Stimulated activated CD4-positive, alpha-beta T cell treated with anti-CD3 and anti-CD28 coated beads, Interleukin-4, amount 100 ng/mL, for 24 hours (primary cell): ENCODE results near the gene GPX2.
A peak's percentile ranks its signal among the peaks of the same experiment; 100 is the strongest.
"Not testable (repeated sequence)": the region's sequence is repeated elsewhere in the genome, so short reads cannot be mapped to it uniquely, and the experiment has no call there.

Experiments used
- DNase-seq: peaks from one replicate; pipeline ENCODE4 v3.0.0-alpha.2; 2020

Gene GPX2

GRCh38 chr14:64938972-64939816 is 3.4 kb downstream of the GPX2 start:
- no peak for DNase-seq

DNA sequence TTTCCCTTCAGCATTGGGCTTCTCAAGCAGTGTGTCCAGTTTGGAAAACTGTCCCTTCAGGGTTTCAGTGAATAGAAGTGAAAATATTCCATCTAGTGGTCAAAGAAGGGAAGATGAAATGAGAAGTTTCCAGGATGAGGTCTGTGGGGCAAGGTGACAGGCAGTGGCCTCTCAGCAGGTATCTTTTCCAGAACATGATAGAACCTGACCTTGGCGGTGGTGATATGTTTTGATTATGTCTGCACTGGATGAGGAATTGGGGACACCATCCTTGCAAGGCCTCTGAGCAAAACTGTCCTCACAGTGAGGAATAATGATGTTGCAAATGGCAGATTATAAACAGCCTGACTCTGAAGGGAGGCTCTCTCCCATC is 4.7 kb downstream of the GPX2 start:
- DNase-seq: no peak

- no peak for DNase-seq
Observed at GRCh38 chr14:64937171-64937820, 5.2 kb downstream of the GPX2 start.

DNA sequence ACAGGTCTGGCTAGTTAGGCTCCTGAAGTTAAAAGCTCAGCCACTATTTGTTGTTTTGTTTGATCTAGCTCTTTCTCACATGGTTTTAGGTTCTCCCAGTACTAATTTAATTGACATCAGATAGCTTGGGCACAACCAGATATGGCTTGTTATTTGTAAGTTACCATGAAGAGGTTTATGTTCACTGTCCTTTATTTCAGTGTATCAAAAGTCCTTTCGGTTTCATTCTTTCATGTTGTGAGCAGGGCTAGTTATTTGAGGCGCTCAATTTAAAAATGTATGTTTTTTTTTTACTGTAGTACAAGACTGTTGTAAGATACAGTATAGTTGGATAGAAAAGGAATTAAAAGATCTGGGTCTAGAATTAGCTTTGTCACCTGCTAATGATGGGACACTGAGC is 7.0 kb downstream of the GPX2 start:
- DNase-seq: no peak

DNA sequence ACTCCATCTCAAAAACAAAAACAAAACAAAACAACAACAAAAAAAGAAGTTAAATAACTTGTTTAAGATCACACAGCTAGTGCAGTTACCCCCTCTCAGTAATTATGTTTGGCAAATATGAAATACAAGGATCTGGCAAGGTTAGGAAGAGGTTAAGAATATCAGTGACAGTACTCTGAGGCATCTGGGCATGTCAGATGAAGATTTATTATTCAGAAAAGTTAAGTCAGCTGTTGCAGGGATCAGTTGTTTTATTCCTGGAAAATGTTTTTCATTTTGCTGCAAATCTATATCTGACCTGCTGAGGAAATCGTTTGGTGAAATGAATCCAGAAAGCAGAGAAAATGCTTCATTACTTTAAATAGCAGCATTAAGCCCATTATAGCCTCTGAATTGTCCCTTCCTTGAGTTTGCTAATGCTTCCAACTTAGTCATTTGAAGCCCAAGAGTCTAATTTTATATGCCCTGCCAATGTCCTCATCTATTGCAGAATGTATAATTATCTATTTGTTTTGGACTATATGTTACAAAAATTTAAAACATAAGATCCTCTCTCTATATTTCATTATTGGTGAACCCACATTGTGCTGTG is 8.1 kb downstream of the GPX2 start:
- no peak for DNase-seq

- DNase-seq: no peak
Observed at GRCh38 chr14:64932231-64932630, 10.3 kb downstream of the GPX2 start.

DNA sequence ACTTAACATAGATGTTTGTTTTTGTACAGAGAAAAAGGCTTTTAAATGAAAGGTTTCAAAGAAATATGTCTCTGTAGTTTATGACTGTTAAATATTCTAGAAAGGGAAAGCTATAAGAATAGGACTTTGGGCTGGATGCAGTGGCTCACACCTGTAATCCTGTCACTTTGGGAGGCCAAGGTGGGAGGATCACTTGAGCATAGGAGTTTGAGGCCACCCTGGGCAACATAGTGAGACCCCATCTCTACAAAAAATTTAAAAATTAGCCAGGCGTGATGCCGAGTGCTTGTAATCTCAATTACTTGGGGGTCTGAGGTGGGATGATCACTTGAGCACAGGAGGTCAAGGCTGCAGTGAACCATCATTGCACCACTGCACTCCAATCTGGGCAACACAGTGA is 11.4 kb downstream of the GPX2 start:
- DNase-seq: no peak

DNA sequence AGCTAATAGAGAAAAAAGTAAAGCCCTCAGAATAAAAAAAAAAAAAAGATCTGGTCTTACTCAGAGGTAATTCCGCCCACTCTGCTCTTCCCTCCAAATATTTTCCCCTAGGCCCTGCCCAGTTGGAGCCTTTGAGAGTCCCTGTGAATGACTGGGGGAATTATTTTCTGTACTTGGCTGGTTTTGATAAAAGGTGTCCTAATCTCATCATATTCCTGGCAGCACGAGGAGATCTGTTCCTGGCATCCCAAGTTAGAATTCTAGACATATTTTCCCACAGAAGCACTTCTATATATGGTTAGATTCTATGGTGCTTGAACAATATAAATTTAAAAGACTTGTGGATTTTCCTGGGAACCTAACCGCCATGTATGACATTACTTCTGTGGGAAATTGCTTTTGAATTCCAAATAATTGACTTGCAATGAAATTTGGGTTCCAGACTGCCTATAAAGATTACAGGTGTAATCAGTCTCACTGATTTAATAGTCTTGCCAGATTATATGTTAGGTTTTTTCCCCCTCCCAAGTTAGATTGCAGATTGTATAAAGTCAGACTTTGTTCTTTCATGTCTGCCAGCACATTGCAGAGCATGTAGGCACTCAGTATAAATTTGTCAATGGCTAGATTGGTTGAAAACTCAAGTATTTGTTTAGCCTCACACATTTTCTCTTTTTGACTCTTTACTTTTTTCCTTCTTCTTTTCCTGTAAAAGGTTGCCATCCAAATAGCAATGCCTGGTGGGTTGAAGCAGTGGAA is 12.3 kb downstream of the GPX2 start:
- no peak for DNase-seq

GRCh38 chr14:64929014-64929359 is 13.6 kb downstream of the GPX2 start:
- no peak for DNase-seq

- no peak for DNase-seq
Observed at GRCh38 chr14:64928239-64929013, 14.1 kb downstream of the GPX2 start.

- DNase-seq: no peak
Observed at GRCh38 chr14:64927031-64927430, 15.5 kb downstream of the GPX2 start.

DNA sequence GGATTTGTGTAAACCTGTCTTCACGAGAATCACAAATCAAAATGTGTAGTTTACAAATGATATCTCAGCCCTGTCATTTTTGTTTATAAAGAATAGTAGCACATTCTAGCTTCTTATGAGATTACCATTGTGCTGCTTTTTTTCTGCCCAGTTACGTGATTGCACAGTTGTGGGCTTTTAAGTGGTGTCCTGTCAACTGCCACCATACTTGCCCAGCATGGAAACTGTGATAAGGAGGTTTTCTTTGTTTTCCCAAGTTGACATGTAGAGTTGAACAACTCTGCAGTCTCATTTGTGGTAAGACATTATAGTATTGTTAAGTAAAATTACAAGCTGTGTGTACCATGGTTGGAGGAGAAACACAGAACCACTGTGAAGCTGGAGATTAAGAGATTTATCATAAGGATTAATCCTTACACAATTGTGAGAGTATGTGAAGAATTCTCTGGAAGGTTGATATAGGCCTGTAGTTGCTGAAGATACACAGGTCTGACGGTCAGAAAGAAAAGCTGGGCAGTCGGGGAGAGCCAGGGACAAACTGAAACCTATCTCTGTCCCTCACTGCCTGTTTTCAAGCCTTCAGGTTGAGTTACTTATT is 16.0 kb downstream of the GPX2 start:
- DNase-seq: no peak

DNA sequence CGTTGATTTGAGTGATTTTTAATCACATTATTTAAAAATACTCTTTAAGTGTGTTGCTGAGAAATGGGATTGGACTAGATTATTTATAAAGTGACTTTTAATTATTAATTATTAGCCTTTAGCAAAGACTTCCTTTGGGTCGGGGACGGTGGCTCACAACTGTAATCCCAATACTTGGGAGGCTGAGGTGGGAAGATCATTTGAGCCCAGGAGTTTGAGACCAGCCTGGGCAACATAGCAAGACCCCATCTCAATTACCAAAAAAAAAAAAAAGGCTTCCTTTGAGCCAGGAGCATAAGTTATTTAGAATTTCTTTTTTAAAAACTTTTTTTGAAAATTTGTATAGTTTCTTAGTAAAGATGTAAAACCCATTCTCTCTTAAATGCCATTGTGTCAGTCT is 19.5 kb downstream of the GPX2 start:
- no peak for DNase-seq

DNA sequence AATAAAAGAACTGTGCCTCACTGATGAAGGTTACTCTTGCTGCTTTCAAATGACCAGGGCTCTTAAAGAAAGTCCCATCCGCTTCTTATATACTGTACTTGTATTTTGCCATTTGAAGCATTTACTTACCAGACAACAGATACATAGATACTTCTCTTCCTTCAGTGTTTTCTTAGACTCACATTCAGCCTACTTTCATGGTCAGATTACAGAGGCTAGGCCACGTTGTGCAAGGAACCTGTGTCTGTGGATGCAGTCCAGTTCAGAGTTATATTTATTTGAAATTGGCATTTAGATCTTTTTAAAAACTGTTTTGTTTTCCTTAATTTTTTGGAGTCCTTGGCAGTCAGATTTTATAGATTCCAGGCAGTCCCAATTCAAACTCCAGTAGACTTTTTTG is 22.1 kb downstream of the GPX2 start:
- no peak for DNase-seq

DNA sequence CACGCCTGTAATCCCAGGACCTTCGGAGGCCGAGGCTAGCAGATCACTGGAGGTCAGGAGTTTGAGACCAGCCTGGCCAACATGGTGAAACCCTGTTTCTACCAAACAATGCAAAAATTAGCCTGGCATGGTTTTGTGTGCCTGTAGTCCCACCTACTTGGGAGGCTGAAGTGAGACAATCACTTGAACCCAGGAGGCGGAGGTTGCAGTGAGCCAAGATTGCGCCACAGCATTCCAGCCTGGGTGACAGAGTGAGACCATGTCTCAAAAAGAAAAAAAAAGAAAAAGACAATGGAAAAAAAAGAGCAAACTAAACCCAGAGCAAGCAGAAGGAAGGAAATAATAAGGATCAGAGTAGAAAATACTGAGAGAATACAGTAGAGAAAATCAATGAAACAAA is 22.9 kb downstream of the GPX2 start:
- no peak for DNase-seq

DNA sequence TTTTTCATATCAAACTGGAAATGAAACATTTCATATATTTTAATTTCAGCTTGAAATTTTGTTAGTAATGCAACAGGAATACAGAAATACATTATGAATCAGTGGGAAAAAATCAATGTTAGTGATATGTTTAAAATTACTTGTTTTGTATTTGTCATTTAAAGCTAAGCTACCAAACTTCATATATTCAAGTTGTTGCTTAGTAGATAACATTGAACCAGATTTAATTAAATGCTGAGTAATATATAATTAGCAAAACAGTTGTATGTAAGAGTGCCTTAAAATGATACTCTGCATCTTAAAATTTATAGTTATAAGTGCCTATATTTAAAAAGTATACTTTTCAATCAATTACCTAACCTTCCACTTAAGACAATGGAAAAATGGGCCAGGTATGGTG is 23.3 kb downstream of the GPX2 start:
- no peak for DNase-seq

- no peak for DNase-seq
Observed at GRCh38 chr14:64918216-64918615, 24.3 kb downstream of the GPX2 start.

GRCh38 chr14:64915797-64916196 is 26.7 kb downstream of the GPX2 start:
- no peak for DNase-seq

GRCh38 chr14:64915029-64915424 is 27.5 kb downstream of the GPX2 start:
- no peak for DNase-seq

DNA sequence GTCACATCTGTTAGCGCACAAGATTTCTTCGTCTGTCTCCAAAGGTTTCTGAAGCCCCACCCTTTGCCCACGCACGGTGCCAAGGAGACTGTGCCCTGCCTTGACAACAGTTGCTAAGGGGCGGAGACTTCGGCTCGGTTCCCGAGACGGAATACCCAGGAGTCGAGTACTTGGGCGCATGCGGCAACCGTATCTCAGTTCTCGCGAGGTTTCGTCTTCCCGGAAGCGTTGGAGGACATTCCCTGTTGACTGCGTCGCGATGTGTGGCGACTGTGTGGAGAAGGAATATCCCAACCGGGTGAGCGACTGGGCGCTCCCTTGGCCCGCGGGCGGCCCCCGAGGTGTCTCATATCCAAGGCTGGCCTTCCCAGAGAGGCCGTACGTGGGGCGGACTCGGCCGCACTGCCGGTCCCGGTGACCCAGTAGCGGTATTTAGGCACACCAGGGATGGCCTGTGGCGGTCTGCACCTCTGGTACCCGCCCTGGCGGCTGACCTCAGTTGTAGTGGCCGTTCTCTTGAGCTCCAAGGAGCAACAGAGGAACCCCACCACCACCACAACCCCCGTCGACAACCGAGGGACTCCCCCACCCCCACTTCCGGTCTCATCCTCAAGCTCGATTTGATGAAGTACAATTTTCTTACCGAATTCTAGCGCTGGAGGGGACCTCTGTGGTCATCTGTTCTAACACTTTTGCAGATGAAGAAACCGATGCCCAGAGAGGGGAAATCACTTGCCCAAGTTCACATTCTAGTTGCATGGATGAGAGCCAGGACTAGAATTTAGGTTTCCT is 28.1 kb downstream of the GPX2 start, which contains the start of gene CHURC1:
CHURC1 (plus strand) TSS at position 219 of the 792 bp plus-strand sequence; CDS start at position 260, 41 bp downstream.
- peak; percentile 99 for DNase-seq

GRCh38 chr14:64913477-64913876 is 29.1 kb downstream of the GPX2 start:
- DNase-seq: not testable (repeated sequence)
